ENCODE results near the gene MRPL40. TPM values are rescaled to one million over a fixed set of nuclear protein-coding genes. Genes with fewer than 3 reads are reported as not detected.

The MRPL40 gene
- total RNA-seq, 1 donor from 2014 or later, result 25.7 TPM

- DNase-seq (ENCODE audit: low spot score), result no peak
Observed at GRCh38 chr22:19461506-19461905, 29.2 kb downstream of the MRPL40 start.

- no peak for DNase-seq (ENCODE audit: low spot score)
Observed at GRCh38 chr22:19463008-19463407, 30.7 kb downstream of the MRPL40 start.

GRCh38 chr22:19463491-19464469 lies 31.4 kb downstream of the MRPL40 start:
- no peak for DNase-seq (ENCODE audit: low spot score)

DNA sequence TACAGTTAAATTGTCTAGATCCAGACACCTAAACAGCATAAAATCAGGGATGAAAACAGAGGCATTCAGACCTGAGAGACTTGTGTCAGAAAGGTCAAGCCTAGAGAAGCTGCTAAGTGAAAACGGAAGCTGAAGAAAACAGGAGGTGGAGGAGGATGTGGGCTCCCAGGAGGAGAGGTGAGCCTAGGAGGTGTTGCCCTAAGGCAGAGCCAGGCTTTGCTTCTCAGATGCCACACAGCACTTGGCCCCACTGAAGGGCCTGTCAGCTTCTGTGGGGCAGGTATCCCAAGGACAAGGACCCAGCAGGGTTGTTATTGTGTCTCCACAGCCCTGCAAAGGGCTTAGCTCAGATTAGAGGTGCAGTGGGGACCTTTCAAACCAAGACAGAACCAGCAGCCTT lies 32.2 kb downstream of the MRPL40 start:
- DNase-seq (ENCODE audit: low spot score), result no peak

GRCh38 chr22:19464975-19465374 lies 32.6 kb downstream of the MRPL40 start:
- DNase-seq (ENCODE audit: low spot score), result no peak

- no peak for DNase-seq (ENCODE audit: low spot score)
Observed at GRCh38 chr22:19466126-19466716, 33.9 kb downstream of the MRPL40 start.

DNA sequence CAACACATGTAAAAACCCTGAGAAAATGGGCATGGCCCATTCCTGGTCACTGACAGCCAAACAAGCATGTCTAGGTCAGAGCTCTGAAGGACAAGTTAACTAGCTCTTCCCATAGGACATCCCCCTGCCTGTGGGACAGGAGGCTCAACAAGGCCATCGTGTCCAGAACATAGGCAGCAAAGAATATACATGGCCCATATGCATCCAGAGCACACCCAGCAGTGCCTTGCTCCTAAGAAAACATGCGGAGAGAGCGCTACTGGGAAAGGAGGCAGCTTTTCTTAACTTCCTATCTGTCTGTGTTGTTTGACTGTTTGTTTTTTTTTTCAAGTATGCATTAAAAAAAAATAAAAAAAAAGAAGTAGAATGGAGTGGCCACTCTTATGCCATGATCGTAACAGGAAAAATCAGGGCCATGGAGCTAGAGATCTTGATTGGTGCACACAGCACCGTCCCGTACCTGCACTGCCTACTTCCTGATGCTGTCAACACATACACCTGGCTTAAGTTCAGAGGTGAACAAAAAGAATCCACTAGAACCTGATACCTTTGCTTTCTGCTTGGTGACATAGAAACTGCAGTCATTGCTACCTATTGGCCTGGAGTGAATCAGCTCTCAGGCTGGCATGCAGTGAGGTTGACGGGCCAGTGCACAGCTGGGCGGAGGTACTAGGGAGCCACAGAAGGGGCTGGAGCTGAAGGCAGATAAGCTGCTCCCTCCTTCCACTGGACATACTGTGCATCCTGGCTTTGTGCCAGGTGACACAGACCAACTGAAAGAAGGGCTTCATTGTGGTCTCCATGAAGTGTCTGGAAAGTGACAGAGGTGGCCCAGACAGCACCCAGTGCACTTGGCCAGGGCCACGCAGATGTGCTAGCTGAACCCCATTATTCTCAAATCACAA lies 34.8 kb downstream of the MRPL40 start:
- DNase-seq (ENCODE audit: low spot score), result no peak

- DNase-seq (ENCODE audit: low spot score), result no peak
Observed at GRCh38 chr22:19467912-19468311, 35.6 kb downstream of the MRPL40 start.

DNA sequence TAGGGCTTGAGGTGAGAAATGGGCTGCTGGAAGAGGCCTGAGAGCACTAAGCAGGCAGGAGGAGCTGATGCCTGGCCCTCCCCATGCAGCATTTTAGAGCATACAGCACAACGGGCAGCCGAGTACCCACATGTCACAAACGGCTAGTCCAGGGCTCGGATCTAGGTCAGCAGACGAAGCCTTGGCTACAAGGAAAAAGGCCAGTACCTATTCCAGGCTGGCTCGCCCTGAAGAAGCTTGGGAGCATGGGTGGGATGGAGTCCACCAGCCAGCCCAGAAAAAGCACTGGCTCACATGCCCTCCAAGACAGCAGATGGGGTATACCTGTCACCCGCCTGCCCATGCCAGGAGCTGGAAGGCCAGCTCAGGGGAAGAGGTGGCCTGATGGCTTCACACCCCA lies 37.1 kb downstream of the MRPL40 start:
- no peak for DNase-seq (ENCODE audit: low spot score)

- DNase-seq (ENCODE audit: low spot score), result no peak
Observed at GRCh38 chr22:19470010-19470409, 37.7 kb downstream of the MRPL40 start.

DNA sequence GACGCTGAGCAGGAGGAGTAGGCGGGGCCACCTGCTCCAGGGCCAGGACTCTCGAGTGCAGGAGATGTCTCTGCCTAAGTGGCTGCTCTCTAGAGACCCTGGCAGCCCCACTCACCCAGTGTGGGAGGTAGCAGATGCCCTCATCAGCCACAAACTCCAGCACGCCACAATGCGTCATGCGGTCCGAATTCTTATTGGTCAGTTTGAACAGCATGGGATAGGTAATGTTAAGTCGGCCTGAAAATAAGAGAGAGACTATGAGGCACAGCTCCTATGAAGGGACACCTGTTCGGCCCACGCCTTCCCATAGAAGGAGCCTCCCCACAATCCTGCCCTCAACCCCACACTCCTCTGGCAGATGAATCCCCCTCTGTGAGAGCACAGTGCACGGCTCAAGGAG lies 39.2 kb downstream of the MRPL40 start:
- DNase-seq (ENCODE audit: low spot score), result no peak

DNA sequence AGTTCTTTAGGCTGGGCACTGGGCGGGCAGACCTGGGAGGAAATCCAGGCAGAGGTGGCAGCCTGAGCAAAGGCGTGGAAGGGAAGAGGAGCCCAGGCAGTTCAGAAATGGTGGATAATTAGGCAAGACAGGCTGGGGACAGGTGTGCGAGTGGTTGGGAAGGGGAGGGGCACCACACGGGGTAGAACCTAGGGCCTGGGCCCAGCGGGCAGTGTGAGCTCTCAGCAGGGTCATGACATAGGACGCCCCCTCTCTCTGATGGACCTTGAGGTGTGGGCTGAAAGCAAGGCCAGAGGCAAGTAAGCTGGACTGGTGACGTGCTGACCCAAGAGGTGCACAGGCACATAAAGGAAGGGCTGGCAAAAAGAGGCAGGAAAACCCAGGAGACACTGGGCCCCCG lies 39.9 kb downstream of the MRPL40 start:
- DNase-seq (ENCODE audit: low spot score), result no peak

GRCh38 chr22:19473578-19473977 lies 41.2 kb downstream of the MRPL40 start:
- DNase-seq (ENCODE audit: low spot score), result no peak

GRCh38 chr22:19476023-19476422 lies 43.7 kb downstream of the MRPL40 start:
- no peak for DNase-seq (ENCODE audit: low spot score)

DNA sequence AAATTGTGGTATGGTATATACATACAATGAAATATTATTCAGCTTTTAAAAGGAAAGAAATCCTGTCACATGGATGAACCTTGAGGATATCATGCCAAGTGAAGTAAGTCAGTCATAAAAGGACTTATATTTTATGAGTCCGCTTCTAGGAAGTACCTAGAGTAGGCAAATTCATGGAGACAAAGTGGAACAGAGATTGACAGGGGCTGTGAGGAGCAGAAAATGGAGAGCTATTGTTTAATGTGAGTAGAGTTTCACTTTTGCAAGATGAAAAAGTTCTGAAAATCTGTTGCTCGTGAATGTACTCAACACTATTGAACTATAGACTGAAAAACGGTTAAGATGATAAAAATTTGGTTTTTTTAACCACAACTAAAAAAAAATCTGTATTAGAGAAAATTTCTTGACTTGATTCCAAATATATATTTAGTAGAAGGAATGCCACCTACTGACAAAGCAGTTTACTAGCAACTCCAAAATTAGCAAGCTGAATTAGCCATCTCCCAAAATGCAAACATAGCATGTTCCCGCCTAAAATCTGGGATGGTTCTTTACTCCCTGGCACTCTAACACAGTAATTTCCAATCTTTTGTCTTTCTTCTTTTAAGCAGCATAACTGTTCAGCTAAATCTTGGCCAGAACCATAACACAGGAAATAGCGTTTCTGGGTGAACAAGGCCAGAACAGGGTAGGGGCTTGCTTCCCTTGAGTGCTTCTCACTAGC lies 45.1 kb downstream of the MRPL40 start:
- no peak for DNase-seq (ENCODE audit: low spot score)

GRCh38 chr22:19478045-19478900 lies 45.9 kb downstream of the MRPL40 start:
- no peak for DNase-seq (ENCODE audit: low spot score)

DNA sequence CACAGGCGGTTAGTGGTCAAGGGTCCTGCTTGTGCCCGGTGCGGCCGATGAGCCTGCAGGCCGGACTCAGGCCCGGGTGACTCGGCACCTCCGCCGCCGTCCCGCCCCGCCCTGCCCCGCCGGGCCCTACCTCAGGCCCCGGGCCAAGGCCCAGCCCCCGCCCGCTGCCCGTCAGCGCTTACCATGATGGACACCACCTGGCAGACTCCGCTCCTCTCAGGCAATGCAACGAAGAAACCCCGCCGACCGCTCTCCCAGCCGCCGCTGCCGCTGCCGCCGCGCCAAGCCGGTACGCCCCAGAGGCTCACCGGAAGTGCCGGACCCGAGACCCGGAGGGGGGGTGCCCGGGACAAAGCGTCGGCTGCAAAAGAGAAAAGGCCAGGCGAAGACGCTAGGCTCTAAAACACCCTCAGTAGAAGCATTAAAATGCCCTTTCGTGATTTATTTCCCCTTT lies 46.6 kb downstream of the MRPL40 start, which contains the start of gene UFD1:
Gene UFD1 (minus strand): TSS at position 293 of the 454 bp plus-strand sequence. CDS start 108 bp downstream, at position 185.
- DNase-seq (ENCODE audit: low spot score), result peak; percentile 70

DNA sequence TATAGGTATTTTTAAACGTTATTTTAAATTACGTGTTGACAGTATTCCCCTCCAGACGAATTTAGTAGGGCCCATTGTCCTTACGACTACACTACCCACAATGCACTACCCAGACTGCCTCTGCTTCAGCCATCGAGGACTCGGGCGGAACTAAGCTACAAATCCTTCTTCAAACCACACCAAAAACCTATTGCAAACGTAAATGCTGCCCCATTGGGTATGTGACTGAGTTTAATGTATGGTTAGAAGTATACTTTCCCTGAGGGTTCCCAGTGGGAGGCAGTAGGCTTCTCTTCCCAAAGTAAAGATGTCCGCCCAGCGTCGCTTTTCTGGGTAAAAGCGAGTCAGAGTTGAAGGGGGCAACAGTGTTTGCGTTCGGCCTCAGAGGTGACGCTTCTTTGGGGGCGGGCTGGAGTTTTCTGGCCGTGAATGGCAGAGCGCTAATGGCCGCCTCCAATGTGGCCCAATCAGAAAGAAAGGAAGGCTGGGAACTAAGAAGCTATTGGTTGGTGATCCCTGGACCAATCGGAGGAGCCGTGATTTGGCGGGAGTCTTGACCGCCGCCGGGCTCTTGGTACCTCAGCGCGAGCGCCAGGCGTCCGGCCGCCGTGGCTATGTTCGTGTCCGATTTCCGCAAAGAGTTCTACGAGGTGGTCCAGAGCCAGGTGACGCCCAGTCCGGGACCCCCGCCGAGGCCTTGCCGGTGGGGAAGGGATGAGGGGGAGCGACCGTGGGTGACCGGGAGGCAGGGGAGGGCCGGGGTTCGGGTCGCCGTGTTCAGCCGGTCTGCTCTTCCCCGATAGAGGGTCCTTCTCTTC lies 47.2 kb downstream of the MRPL40 start, which contains the start of gene CDC45:
Gene CDC45 (plus strand): TSS at position 566 of the 818 bp plus-strand sequence. CDS start 49 bp downstream, at position 615.
- DNase-seq (ENCODE audit: low spot score), result peak; percentile 98

- no peak for DNase-seq (ENCODE audit: low spot score)
Observed at GRCh38 chr22:19480173-19480568, 47.8 kb downstream of the MRPL40 start.
